DND-41 (cell line): ENCODE measurements around the gene ZIC2.

Experiments used
- CTCF ChIP-seq: IDR thresholded peaks from 2 replicates; pipeline ENCODE4 v1.5.1; 2012; ENCODE audit warnings: borderline replicate concordance, low read length, moderate library complexity, mild to moderate bottlenecking; ENCODE audit not compliant: poor library complexity, severe bottlenecking; ENCODE audit errors: extremely low read depth
- EZH2 ChIP-seq: IDR thresholded peaks from 3 replicates; pipeline ENCODE4 v1.6.1; 2012; ENCODE audit warnings: borderline replicate concordance, low read depth, mild to moderate bottlenecking, moderate library complexity, low read length, inconsistent platforms; ENCODE audit not compliant: severe bottlenecking

DNA sequence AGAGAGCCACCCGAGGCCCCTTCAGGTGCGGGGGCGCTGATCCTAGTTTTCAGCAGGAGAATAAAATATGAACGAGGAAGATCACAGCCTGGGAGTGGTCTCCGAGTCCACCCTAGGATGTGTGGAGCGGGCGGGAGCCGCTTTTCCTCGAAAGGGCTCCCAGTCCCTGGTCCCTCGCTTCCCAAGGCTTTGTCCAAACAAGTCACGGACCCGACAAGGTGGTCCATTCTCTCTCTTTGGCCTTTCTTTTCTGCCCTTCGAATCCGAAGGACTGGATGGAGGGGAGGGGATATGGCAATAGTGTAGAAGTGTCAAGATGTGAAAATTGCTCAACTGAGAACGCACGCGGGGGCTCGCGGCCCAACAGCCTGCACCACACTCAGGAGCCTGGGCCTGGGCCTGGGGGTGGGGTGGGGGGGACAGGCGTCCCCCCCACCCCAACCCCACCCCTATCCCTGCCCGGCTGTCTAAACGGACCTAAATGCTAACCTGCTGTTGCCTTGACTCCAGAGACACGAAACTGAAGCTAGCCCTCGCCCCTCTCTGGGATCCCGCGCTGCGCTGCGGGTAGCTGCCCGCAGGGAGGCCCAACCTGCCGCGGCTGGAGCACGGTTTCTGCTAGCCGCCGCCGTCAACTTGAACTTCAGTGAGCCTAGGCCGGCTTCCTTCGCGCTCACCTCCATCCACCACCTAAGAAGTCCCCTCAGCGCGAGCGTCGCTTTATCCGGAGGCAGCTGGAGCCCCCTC is 7.1 kb downstream of the ZIC2 start:
- TF ChIP-seq CTCF (no peak), EZH2 (no peak)
